ENCODE measurements around the gene PRKAA1. TPM values are rescaled to one million over a fixed set of nuclear protein-coding genes. Genes with fewer than 3 reads are reported as not detected.

PRKAA1 gene
- total and polyA plus RNA-seq, 12 donors: 19.5 to 100 (median 59.1) TPM

- Histone ChIP-seq H3K27ac (peak within 1 kb of the TSS; percentile 73 to 98 (median 96)), H3K36me3 (replicated peaks in 1 of 2) (peaks cover 0 to 38% of the 10 kb centered on the region in 2 donors), H3K4me3 (peak within 1 kb of the TSS; percentile 58 to 98 (median 70)), H3K4me1 (replicated peaks in 1 of 2) (peaks cover 22 to 35% of the 10 kb centered on the region in 2 donors), H3K27me3 (no peaks in the 10 kb centered on the region), H3K9me3 (replicated peaks in 1 of 3) (no peaks in the 10 kb centered on the region)
- peak; percentile 93 to 98 (median 97) for DNase-seq
- 1 to 3% (median 3%) methylated on average over 48 to 61 of the region's 61 CpGs for WGBS, 4 donors
- intact Hi-C loops (cut with DNase I): no loop called here
- TF ChIP-seq CTCF (IDR thresholded peaks at IDR 0.05) (peak in 1 of 6 experiments; percentile 6), POLR2A (IDR thresholded peaks at IDR 0.05) (peak; percentile 71 to 90)
These were observed 36.9 kb upstream of the PRKAA1 start, which contains the start of gene RPL37 for GRCh38 chr5:40834849-40835787. TSS of gene RPL37 (minus strand) at chr5:40835222. CDS start at chr5:40835185, 37 bp downstream.

GRCh38 chr5:40834391-40834848 is 36.2 kb upstream of the PRKAA1 start:
- peaks cover 0 to 44% of the 10 kb centered on the region in 2 donors for H3K36me3 ChIP-seq (replicated peaks in 1 of 2)
- intact Hi-C loops (cut with DNase I): no loop called here
- H3K9me3 ChIP-seq (replicated peaks in 1 of 3): no peaks in the 10 kb centered on the region
- H3K4me1 ChIP-seq (replicated peaks in 1 of 2): peaks cover 22 to 35% of the 10 kb centered on the region in 2 donors
- H3K27me3 ChIP-seq: no peaks in the 10 kb centered on the region
- DNase-seq: peak; percentile 21 to 60 (median 35)
- TF ChIP-seq POLR2A (IDR thresholded peaks at IDR 0.05): no peak
- TF ChIP-seq CTCF (IDR thresholded peaks at IDR 0.05): no peak
- 0 to 1% (median 1%) methylated on average over 21 of the region's 21 CpGs for WGBS, 4 donors
- peak overlapping the region; percentile 73 to 98 (median 96) for H3K27ac ChIP-seq
- peak overlapping the region; percentile 7 to 98 (median 70) for H3K4me3 ChIP-seq

GRCh38 chr5:40833712-40834229 is 35.6 kb upstream of the PRKAA1 start:
- Histone ChIP-seq H3K27ac (peak overlapping the region in 3 of 5 donors; percentile 93 to 98 (median 96)), H3K4me3 (peak overlapping the region; percentile 7 to 98 (median 70)), H3K27me3 (no peaks in the 10 kb centered on the region), H3K4me1 (replicated peaks in 1 of 2) (peaks cover 22 to 35% of the 10 kb centered on the region in 2 donors), H3K9me3 (replicated peaks in 1 of 3) (no peaks in the 10 kb centered on the region), H3K36me3 (replicated peaks in 1 of 2) (peaks cover 0 to 50% of the 10 kb centered on the region in 2 donors)
- DNase-seq: peak in 2 of 7 donors; percentile 15 to 22
- intact Hi-C loops (cut with DNase I): no loop called here
- 21 to 38% (median 31%) methylated on average over 9 to 13 of the region's 13 CpGs for WGBS, 4 donors
- TF ChIP-seq POLR2A (IDR thresholded peaks at IDR 0.05): no peak
- no peak for TF ChIP-seq CTCF (IDR thresholded peaks at IDR 0.05)

- TF ChIP-seq CTCF (IDR thresholded peaks at IDR 0.05): no peak
- no peak for TF ChIP-seq POLR2A (IDR thresholded peaks at IDR 0.05)
- intact Hi-C loops (cut with DNase I): no loop called here
- Histone ChIP-seq H3K4me1 (replicated peaks in 1 of 2) (peaks cover 22 to 35% of the 10 kb centered on the region in 2 donors), H3K27me3 (no peaks in the 10 kb centered on the region), H3K36me3 (replicated peaks in 1 of 2) (peaks cover 0 to 65% of the 10 kb centered on the region in 2 donors), H3K9me3 (replicated peaks in 1 of 3) (no peaks in the 10 kb centered on the region), H3K4me3 (no peak overlapping the region), H3K27ac (no peak overlapping the region)
- WGBS, 4 donors: 62 to 72% (median 68%) methylated on average over 4 of the region's 4 CpGs
- no peak for DNase-seq
These were observed 34.2 kb upstream of the PRKAA1 start for GRCh38 chr5:40832345-40832744.
